ENCODE results near the gene OR2K2.

GRCh38 chr9:111366978-111367377, 37.0 kb upstream of the OR2K2 start:
- no peak for TF ChIP-seq POLR2A (IDR thresholded peaks at IDR 0.05)
- TF ChIP-seq, protein P1, sequence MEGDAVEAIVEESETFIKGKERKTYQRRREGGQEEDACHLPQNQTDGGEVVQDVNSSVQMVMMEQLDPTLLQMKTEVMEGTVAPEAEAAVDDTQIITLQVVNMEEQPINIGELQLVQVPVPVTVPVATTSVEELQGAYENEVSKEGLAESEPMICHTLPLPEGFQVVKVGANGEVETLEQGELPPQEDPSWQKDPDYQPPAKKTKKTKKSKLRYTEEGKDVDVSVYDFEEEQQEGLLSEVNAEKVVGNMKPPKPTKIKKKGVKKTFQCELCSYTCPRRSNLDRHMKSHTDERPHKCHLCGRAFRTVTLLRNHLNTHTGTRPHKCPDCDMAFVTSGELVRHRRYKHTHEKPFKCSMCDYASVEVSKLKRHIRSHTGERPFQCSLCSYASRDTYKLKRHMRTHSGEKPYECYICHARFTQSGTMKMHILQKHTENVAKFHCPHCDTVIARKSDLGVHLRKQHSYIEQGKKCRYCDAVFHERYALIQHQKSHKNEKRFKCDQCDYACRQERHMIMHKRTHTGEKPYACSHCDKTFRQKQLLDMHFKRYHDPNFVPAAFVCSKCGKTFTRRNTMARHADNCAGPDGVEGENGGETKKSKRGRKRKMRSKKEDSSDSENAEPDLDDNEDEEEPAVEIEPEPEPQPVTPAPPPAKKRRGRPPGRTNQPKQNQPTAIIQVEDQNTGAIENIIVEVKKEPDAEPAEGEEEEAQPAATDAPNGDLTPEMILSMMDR (IDR thresholded peaks at IDR 0.05), result no peak
